B cell (primary cell): Measurements from ENCODE around the gene TLR3.

Experiments
- CTCF ChIP-seq: fragments of 200-600 bp; IDR thresholded peaks from one replicate; pipeline ENCODE4 v1.8.0; 2022; ENCODE audit warnings: antibody characterized with exemption, mild to moderate bottlenecking
- EZH2 ChIP-seq: IDR thresholded peaks from 2 replicates; pipeline ENCODE4 v1.6.1; 2012; ENCODE audit warnings: borderline replicate concordance, low read depth, mild to moderate bottlenecking, moderate library complexity, low read length; ENCODE audit not compliant: insufficient read depth, poor library complexity, severe bottlenecking

- TF ChIP-seq CTCF (no peak), EZH2 (no peak)
These were observed 43.6 kb upstream of the TLR3 start for GRCh38 chr4:186025408-186025690.
